ENCODE measurements around the gene ATP5F1D.
A peak's percentile ranks its signal among the peaks of the same experiment; 100 is the strongest.

Gene ATP5F1D

GRCh38 chr19:1271528-1272422, 30.2 kb downstream of the ATP5F1D start:
- no peak for DNase-seq

- DNase-seq = no peak
Measured at GRCh38 chr19:1272423-1273262, 31.1 kb downstream of the ATP5F1D start.

- no peak for DNase-seq
Measured at GRCh38 chr19:1273263-1274041, 31.9 kb downstream of the ATP5F1D start.

- no peak for DNase-seq
Measured at GRCh38 chr19:1274081-1274851, 32.7 kb downstream of the ATP5F1D start.

GRCh38 chr19:1274852-1275259, 33.3 kb downstream of the ATP5F1D start:
- peak; percentile 41 for DNase-seq

- DNase-seq = peak; percentile 98
Measured at GRCh38 chr19:1275260-1275975, 33.9 kb downstream of the ATP5F1D start, which contains the start of gene FAM174C. FAM174C (plus strand) TSS chr19:1275530; CDS start chr19:1275550, 20 bp downstream.

GRCh38 chr19:1275976-1276627, 34.6 kb downstream of the ATP5F1D start:
- no peak for DNase-seq

- no peak for DNase-seq
Measured at GRCh38 chr19:1276628-1277022, 35.1 kb downstream of the ATP5F1D start.

- DNase-seq = no peak
Measured at GRCh38 chr19:1277061-1277460, 35.5 kb downstream of the ATP5F1D start.

GRCh38 chr19:1278074-1278473, 36.5 kb downstream of the ATP5F1D start:
- no peak for DNase-seq

- DNase-seq = no peak
Measured at GRCh38 chr19:1278713-1279660, 37.4 kb downstream of the ATP5F1D start.

GRCh38 chr19:1279782-1280341, 38.3 kb downstream of the ATP5F1D start:
- peak; percentile 74 for DNase-seq

GRCh38 chr19:1280636-1281568, 39.4 kb downstream of the ATP5F1D start:
- DNase-seq = no peak

GRCh38 chr19:1281569-1282287, 40.2 kb downstream of the ATP5F1D start:
- DNase-seq = no peak

- no peak for DNase-seq
Measured at GRCh38 chr19:1282588-1283206, 41.1 kb downstream of the ATP5F1D start.

GRCh38 chr19:1283207-1283916, 41.8 kb downstream of the ATP5F1D start:
- DNase-seq = no peak
